ENCODE data around the gene PHF2.

Gene PHF2

DNA sequence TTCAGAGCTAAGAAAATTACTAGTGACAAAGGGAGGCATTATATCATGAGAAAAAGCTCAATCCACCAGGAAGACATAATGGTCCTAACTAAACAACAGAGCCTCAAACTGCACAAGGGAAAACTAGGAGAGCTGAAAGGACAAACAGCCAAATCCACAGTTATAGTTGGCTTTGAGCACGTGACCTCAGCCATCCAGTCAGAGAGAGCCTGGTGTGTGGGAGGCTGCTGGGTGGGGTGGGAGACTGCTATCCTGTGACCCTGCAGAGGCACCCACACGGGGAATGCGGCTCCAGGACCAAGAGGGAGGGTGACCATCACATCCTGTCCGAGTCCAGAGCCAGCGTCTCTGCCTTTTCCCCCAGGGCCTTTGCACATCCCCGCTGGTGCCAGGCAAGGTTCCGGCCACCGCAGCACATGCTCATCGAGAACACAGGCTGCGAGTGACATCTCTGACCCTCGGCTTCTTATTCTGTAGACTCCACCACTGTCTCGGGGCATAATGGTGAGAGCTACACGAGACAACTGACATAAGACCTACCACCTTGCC, 145.1 kb downstream of the PHF2 start:
- TF ChIP-seq, protein P1, sequence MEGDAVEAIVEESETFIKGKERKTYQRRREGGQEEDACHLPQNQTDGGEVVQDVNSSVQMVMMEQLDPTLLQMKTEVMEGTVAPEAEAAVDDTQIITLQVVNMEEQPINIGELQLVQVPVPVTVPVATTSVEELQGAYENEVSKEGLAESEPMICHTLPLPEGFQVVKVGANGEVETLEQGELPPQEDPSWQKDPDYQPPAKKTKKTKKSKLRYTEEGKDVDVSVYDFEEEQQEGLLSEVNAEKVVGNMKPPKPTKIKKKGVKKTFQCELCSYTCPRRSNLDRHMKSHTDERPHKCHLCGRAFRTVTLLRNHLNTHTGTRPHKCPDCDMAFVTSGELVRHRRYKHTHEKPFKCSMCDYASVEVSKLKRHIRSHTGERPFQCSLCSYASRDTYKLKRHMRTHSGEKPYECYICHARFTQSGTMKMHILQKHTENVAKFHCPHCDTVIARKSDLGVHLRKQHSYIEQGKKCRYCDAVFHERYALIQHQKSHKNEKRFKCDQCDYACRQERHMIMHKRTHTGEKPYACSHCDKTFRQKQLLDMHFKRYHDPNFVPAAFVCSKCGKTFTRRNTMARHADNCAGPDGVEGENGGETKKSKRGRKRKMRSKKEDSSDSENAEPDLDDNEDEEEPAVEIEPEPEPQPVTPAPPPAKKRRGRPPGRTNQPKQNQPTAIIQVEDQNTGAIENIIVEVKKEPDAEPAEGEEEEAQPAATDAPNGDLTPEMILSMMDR (IDR thresholded peaks at IDR 0.05), result no peak
- TF ChIP-seq ZFX (IDR thresholded peaks at IDR 0.05; ENCODE audit: borderline replicate concordance), result no peak
- no peak overlapping the region for H3K27ac ChIP-seq

DNA sequence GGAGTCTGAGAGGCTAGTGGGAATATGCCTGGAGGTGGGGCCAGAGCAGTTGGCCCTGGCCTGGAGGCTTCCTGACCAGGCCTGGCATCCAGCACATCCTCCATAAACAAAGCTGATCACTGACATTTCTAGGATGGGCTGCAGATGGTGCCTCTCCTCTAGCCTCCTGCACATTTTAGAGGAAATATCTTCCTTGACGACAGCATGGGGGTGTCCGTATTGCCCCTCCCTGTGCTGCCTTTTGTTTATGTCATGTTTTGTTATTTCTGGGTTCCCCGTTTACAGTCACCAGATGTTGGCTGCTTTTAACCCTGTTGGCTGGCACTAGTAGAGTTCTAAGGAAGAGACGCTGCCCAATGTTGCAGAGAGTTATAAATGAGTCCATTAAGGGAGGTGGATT, 148.5 kb downstream of the PHF2 start:
- H3K27ac ChIP-seq, result no peak overlapping the region
- TF ChIP-seq, protein P1 (IDR thresholded peaks at IDR 0.05), result no peak
- TF ChIP-seq ZFX (IDR thresholded peaks at IDR 0.05; ENCODE audit: borderline replicate concordance), result no peak

DNA sequence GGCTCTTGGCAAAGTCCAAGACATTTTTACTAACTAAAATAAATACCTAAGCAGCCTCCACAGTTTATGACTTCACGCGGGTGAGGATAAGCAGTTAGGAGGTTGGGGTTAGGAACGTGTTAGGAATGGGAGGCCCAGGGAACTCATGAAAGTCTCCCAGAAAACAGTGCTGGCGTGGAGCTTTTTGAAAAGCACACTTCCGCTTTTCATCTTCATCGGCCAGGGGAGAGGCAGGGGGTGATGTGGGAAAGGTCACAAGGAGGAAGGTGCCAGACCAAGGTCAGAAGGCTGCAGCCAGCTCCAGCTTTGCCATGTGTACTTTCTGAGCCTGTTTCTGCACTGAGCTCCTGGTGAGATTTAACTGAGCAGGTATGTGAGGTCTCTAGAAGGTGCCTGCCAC, 149.0 kb downstream of the PHF2 start:
- H3K27ac ChIP-seq, result no peak overlapping the region
- TF ChIP-seq, protein P1 (IDR thresholded peaks at IDR 0.05), result no peak
- TF ChIP-seq ZFX (IDR thresholded peaks at IDR 0.05; ENCODE audit: borderline replicate concordance), result no peak

DNA sequence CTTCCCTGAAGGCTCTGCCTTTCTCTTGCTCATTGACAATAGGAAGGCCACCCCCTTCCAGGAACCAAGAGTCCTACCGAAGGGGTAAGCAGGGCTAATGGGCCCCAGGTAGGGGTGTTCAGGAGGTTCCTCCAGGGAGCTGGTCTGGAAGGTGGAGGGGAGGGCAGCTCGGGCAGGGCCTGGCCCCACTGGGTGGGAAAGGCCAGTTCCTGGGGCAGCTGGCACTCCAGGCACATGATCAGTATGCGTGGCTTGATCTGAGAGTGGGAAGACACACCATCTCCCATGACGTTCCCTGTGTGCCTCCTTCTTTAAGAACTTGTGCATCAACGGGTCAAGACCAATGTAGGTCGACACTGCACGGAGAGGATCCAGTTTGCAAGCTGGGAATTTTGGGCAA, 149.8 kb downstream of the PHF2 start:
- no peak overlapping the region for H3K27ac ChIP-seq
- TF ChIP-seq, protein P1 (IDR thresholded peaks at IDR 0.05), result no peak
- no peak for TF ChIP-seq ZFX (IDR thresholded peaks at IDR 0.05; ENCODE audit: borderline replicate concordance)
